ENCODE measurements around the gene KIAA1671. TPM values are rescaled to one million over a fixed set of nuclear protein-coding genes. Genes with fewer than 3 reads are reported as not detected.

KIAA1671 gene
- polyA plus RNA-seq, 1 of the 3 experiments (the other 2 are of a cell fraction): 7.4 TPM

GRCh38 chr22:25101501-25101900, 149.0 kb downstream of the KIAA1671 start:
- no peaks in the 10 kb centered on the region for H3K79me2 ChIP-seq (ENCODE audit: insufficient read depth)
- peaks cover 0 to 5% of the 10 kb centered on the region in 2 experiments; a peak in 1 of 4 replicates for H3K4me1 ChIP-seq (ENCODE audit: control insufficient read depth in 1 of 2, insufficient read depth in 2 of 2, low read depth in 1 of 2, low read length in 1 of 2)
- H3K9ac ChIP-seq: no peak overlapping the region
- WGBS (ENCODE audit: low lambda C conversion rate): 75% methylated on average over 4 of the region's 4 CpGs
- no peak for DNase-seq
- no peak overlapping the region for H3K27ac ChIP-seq (ENCODE audit: low read depth in 2 of 2, low read length in 1 of 2)
- H3K4me3 ChIP-seq (ENCODE audit: low read depth in 2 of 2, low read length in 1 of 2): no peak overlapping the region
- CTCF ChIA-PET: interaction anchor here (1.0 kb wide), 1 partner anchor 82 kb away, joined by 3 read pairs; no protein-coding TSS in a partner anchor
- no peaks in the 10 kb centered on the region for H3F3A ChIP-seq (replicated peaks; ENCODE audit: insufficient read depth)
- H3K27me3 ChIP-seq (ENCODE audit: insufficient read depth): no peaks in the 10 kb centered on the region
- H3K9me2 ChIP-seq: no peaks in the 10 kb centered on the region
- TF ChIP-seq IRF3 (IDR thresholded peaks at IDR 0.05; ENCODE audit: low read depth, low read length) (no peak), NFIC (IDR thresholded peaks at IDR 0.05; ENCODE audit: borderline replicate concordance) (no peak), REST (IDR thresholded peaks at IDR 0.05; ENCODE audit: low read depth, low read length) (no peak), SIN3A (IDR thresholded peaks at IDR 0.05; ENCODE audit: borderline replicate concordance, low read depth, low read length) (no peak), MAX (IDR thresholded peaks at IDR 0.05; ENCODE audit: low read depth) (no peak), CHD2 (IDR thresholded peaks at IDR 0.05; ENCODE audit: low read length, partially characterized antibody) (no peak)
- no peaks in the 10 kb centered on the region for H3K9me3 ChIP-seq
- H3K4me2 ChIP-seq: no peak overlapping the region
- H4K20me1 ChIP-seq (ENCODE audit: insufficient read depth): peaks cover 14% of the 10 kb centered on the region
- H2AFZ ChIP-seq (ENCODE audit: low read depth): no peak overlapping the region
- no peaks in the 10 kb centered on the region for H3K36me3 ChIP-seq (replicated peaks in 1 of 2; ENCODE audit: control insufficient read depth in 1 of 2, insufficient read depth in 2 of 2, low read length in 1 of 2)
- POLR2A ChIA-PET: no interaction called here

GRCh38 chr22:25101986-25102385, 149.5 kb downstream of the KIAA1671 start:
- Histone ChIP-seq H3K27ac (ENCODE audit: low read depth in 2 of 2, low read length in 1 of 2) (no peak overlapping the region), H3K27me3 (ENCODE audit: insufficient read depth) (no peaks in the 10 kb centered on the region), H3K4me3 (ENCODE audit: low read depth in 2 of 2, low read length in 1 of 2) (no peak overlapping the region), H3K79me2 (ENCODE audit: insufficient read depth) (no peaks in the 10 kb centered on the region), H2AFZ (ENCODE audit: low read depth) (no peak overlapping the region), H4K20me1 (ENCODE audit: insufficient read depth) (peaks cover 14% of the 10 kb centered on the region), H3K4me1 (ENCODE audit: control insufficient read depth in 1 of 2, insufficient read depth in 2 of 2, low read depth in 1 of 2, low read length in 1 of 2) (peaks cover 0 to 5% of the 10 kb centered on the region in 2 experiments; a peak in 1 of 4 replicates), H3F3A (replicated peaks; ENCODE audit: insufficient read depth) (no peaks in the 10 kb centered on the region), H3K9me3 (no peaks in the 10 kb centered on the region), H3K36me3 (replicated peaks in 1 of 2; ENCODE audit: control insufficient read depth in 1 of 2, insufficient read depth in 2 of 2, low read length in 1 of 2) (no peaks in the 10 kb centered on the region), H3K9ac (no peak overlapping the region), H3K9me2 (no peaks in the 10 kb centered on the region), H3K4me2 (no peak overlapping the region)
- DNase-seq: no peak
- CTCF ChIA-PET: no interaction called here
- TF ChIP-seq POLR2AphosphoS5 (IDR thresholded peaks at IDR 0.05; ENCODE audit: low read depth, low read length) (no peak), FOXM1 (IDR thresholded peaks at IDR 0.05; ENCODE audit: low read depth) (no peak), PBX3 (IDR thresholded peaks at IDR 0.05) (no peak), NRF1 (IDR thresholded peaks at IDR 0.05; ENCODE audit: low read depth, low read length) (no peak), REST (IDR thresholded peaks at IDR 0.05; ENCODE audit: low read depth, low read length) (no peak), SMC3 (IDR thresholded peaks at IDR 0.05; ENCODE audit: low read depth, low read length) (no peak), FOSL2 (IDR thresholded peaks at IDR 0.05; ENCODE audit: borderline replicate concordance, low read depth) (no peak), TEAD4 (IDR thresholded peaks at IDR 0.05; ENCODE audit: borderline replicate concordance, insufficient read depth) (no peak), MEF2A (IDR thresholded peaks at IDR 0.05; ENCODE audit: borderline replicate concordance, low read depth) (no peak), SIN3A (IDR thresholded peaks at IDR 0.05; ENCODE audit: borderline replicate concordance, low read depth, low read length) (no peak), GABPA (IDR thresholded peaks at IDR 0.05; ENCODE audit: low read depth) (no peak), FOXJ3 (CRISPR knock-in tag; IDR thresholded peaks at IDR 0.05) (no peak), RCOR1 (IDR thresholded peaks at IDR 0.05; ENCODE audit: low read length) (no peak), RAD21 (IDR thresholded peaks at IDR 0.05; ENCODE audit: low read length) (no peak)
- POLR2A ChIA-PET: no interaction called here
- WGBS (ENCODE audit: low lambda C conversion rate): 95% methylated on average over 4 of the region's 4 CpGs
